Fibroblast of skin of right quadriceps (primary cell): ENCODE measurements around the gene KRTAP22-2.

Experiments used
- DNase-seq: peaks from one replicate; pipeline ENCODE4 v3.0.0-alpha.2; 2013

KRTAP22-2 gene

GRCh38 chr21:30590297-30590696 lies at the start of gene KRTAP22-2:
Gene KRTAP22-2 (minus strand): TSS chr21:30590397.
- no peak for DNase-seq

GRCh38 chr21:30638686-30639085 lies 48.5 kb upstream of the KRTAP22-2 start:
- DNase-seq, result no peak

GRCh38 chr21:30634906-30635305 lies 44.7 kb upstream of the KRTAP22-2 start, which contains the start of gene KRTAP20-2:
Gene KRTAP20-2 (plus strand): TSS chr21:30635206. CDS start chr21:30635264, 58 bp downstream.
- DNase-seq, result no peak

GRCh38 chr21:30629200-30629599 lies 39.0 kb upstream of the KRTAP22-2 start:
- DNase-seq, result no peak

GRCh38 chr21:30628109-30628508 lies 37.9 kb upstream of the KRTAP22-2 start:
- DNase-seq, result no peak

GRCh38 chr21:30625449-30626165 lies 35.4 kb upstream of the KRTAP22-2 start:
- no peak for DNase-seq

GRCh38 chr21:30623362-30623761 lies 33.2 kb upstream of the KRTAP22-2 start:
- DNase-seq, result no peak

GRCh38 chr21:30620522-30620921 lies 30.3 kb upstream of the KRTAP22-2 start, which contains the start of gene KRTAP20-4:
Gene KRTAP20-4 (plus strand): TSS chr21:30620627.
- no peak for DNase-seq

- no peak for DNase-seq
These were observed 29.9 kb upstream of the KRTAP22-2 start for GRCh38 chr21:30620080-30620479.

GRCh38 chr21:30616125-30616524 lies 25.9 kb upstream of the KRTAP22-2 start, which contains the start of gene KRTAP20-1:
Gene KRTAP20-1 (plus strand): TSS chr21:30616425. CDS start chr21:30616455, 30 bp downstream.
- no peak for DNase-seq

GRCh38 chr21:30615199-30615598 lies 25.0 kb upstream of the KRTAP22-2 start:
- DNase-seq, result no peak

- no peak for DNase-seq
These were observed 23.6 kb upstream of the KRTAP22-2 start, which contains the start of gene KRTAP6-1 for GRCh38 chr21:30613836-30614235. Gene KRTAP6-1 (minus strand): TSS chr21:30613930. CDS start chr21:30613904, 26 bp downstream.

- DNase-seq, result no peak
These were observed 21.9 kb upstream of the KRTAP22-2 start for GRCh38 chr21:30612132-30612531.

- DNase-seq, result no peak
These were observed 15.8 kb upstream of the KRTAP22-2 start for GRCh38 chr21:30605968-30606367.

GRCh38 chr21:30600787-30601186 lies 10.6 kb upstream of the KRTAP22-2 start, which contains the start of gene KRTAP22-1:
Gene KRTAP22-1 (plus strand): TSS chr21:30601087.
- no peak for DNase-seq

- no peak for DNase-seq
These were observed 8.6 kb upstream of the KRTAP22-2 start, which contains the start of gene KRTAP6-2 for GRCh38 chr21:30598802-30599201. Gene KRTAP6-2 (minus strand): TSS chr21:30598902. CDS start chr21:30598874, 28 bp downstream.

GRCh38 chr21:30592140-30592539 lies 1.9 kb upstream of the KRTAP22-2 start, which contains the start of gene KRTAP6-3:
Gene KRTAP6-3 (plus strand): TSS chr21:30592440. CDS start chr21:30592446, 6 bp downstream.
- DNase-seq, result no peak

GRCh38 chr21:30582870-30583269 lies 7.3 kb downstream of the KRTAP22-2 start:
- no peak for DNase-seq

- DNase-seq, result no peak
These were observed 10.1 kb downstream of the KRTAP22-2 start for GRCh38 chr21:30580132-30580531.

- no peak for DNase-seq
These were observed 10.9 kb downstream of the KRTAP22-2 start for GRCh38 chr21:30579346-30579745.

GRCh38 chr21:30577766-30578165 lies 12.4 kb downstream of the KRTAP22-2 start:
- DNase-seq, result no peak

GRCh38 chr21:30567617-30568016 lies 22.6 kb downstream of the KRTAP22-2 start:
- no peak for DNase-seq

- no peak for DNase-seq
These were observed 26.6 kb downstream of the KRTAP22-2 start for GRCh38 chr21:30563630-30564029.

GRCh38 chr21:30563072-30563471 lies 27.1 kb downstream of the KRTAP22-2 start:
- DNase-seq, result no peak
